GM23338 (cell line): ENCODE results near the gene PPFIBP1. TPM values are rescaled to one million over a fixed set of nuclear protein-coding genes. Genes with fewer than 3 reads are reported as not detected.

Source experiments
- ATAC-seq: fragments of 200-7000 bp; cut with Tn5 transposase; 3 replicates; pipeline ENCODE4 v1.9.1; 2020
- DNase-seq: peaks from one replicate; pipeline ENCODE4 v3.0.0-alpha.2; 2015; ENCODE audit warnings: low spot score
- H2AFZ ChIP-seq: fragments of 200-600 bp; sonication (generic); 2 replicates; pipeline ENCODE4 v1.8.0; 2016; ENCODE audit warnings: antibody characterized with exemption, mild to moderate bottlenecking, moderate library complexity
- H3F3A ChIP-seq: fragments of 200-600 bp; sonication (generic); replicated peaks from 2 replicates; pipeline ENCODE4 v1.8.0; 2017; ENCODE audit warnings: antibody characterized with exemption, mixed run types, low read depth
- H3K27ac ChIP-seq: fragments of 200-600 bp; sonication (generic); 2 replicates; pipeline ENCODE4 v1.6.1; 2016; ENCODE audit warnings: low read depth
- H3K27me3 ChIP-seq: fragments of 200-600 bp; sonication (generic); 2 replicates; pipeline ENCODE4 v1.8.0; 2016; ENCODE audit warnings: mild to moderate bottlenecking, mixed run types, moderate library complexity; ENCODE audit not compliant: insufficient read depth
- H3K36me3 ChIP-seq: fragments of 200-600 bp; sonication (generic); 2 replicates; pipeline ENCODE4 v1.8.0; 2016; ENCODE audit warnings: mild to moderate bottlenecking; ENCODE audit not compliant: insufficient read depth
- H3K4me1 ChIP-seq: fragments of 200-600 bp; sonication (generic); 2 replicates; pipeline ENCODE4 v1.8.0; 2016; ENCODE audit warnings: mild to moderate bottlenecking, moderate library complexity; ENCODE audit not compliant: insufficient read depth
- H3K4me2 ChIP-seq: fragments of 200-600 bp; sonication (generic); 2 replicates; pipeline ENCODE4 v1.7.1; 2017; ENCODE audit warnings: mixed run types
- H3K4me3 ChIP-seq: fragments of 200-600 bp; sonication (generic); 2 replicates; pipeline ENCODE4 v1.6.1; 2016; ENCODE audit warnings: mixed run types
- H3K79me2 ChIP-seq: fragments of 200-600 bp; sonication (generic); replicated peaks from 2 replicates; pipeline ENCODE4 v1.8.0; 2017; ENCODE audit warnings: mild to moderate bottlenecking; ENCODE audit not compliant: insufficient read depth
- H3K9me2 ChIP-seq: fragments of 200-600 bp; sonication (generic); 2 replicates; pipeline ENCODE4 v1.8.0; 2017; ENCODE audit not compliant: insufficient read depth
- H4K20me1 ChIP-seq: fragments of 200-600 bp; sonication (generic); replicated peaks from 2 replicates; pipeline ENCODE4 v1.8.0; 2017; ENCODE audit warnings: mild to moderate bottlenecking; ENCODE audit not compliant: insufficient read depth
- H3K27ac Mint-ChIP-seq: 2 replicates; pipeline ENCODE4 v1.8.0; 2020; ENCODE audit warnings: inconsistent platforms, mild to moderate bottlenecking, moderate library complexity, mixed read lengths
- H3K27me3 Mint-ChIP-seq: 3 replicates; pipeline ENCODE4 v1.8.0; 2022; ENCODE audit warnings: low read depth, mild to moderate bottlenecking, moderate library complexity, mixed read lengths, inconsistent platforms; ENCODE audit not compliant: insufficient read depth, poor library complexity
- H3K36me3 Mint-ChIP-seq: 3 replicates; pipeline ENCODE4 v1.8.0; 2021; ENCODE audit warnings: low read depth, mild to moderate bottlenecking, inconsistent platforms, moderate library complexity, mixed read lengths
- H3K4me1 Mint-ChIP-seq: 3 replicates; pipeline ENCODE4 v1.8.0; 2020; ENCODE audit warnings: mild to moderate bottlenecking, inconsistent platforms, mixed read lengths
- H3K4me3 Mint-ChIP-seq: 3 replicates; pipeline ENCODE4 v1.8.0; 2021; ENCODE audit warnings: moderate library complexity, mild to moderate bottlenecking, inconsistent platforms, mixed read lengths
- H3K9me3 Mint-ChIP-seq: 3 replicates; pipeline ENCODE4 v1.8.0; 2020; ENCODE audit warnings: moderate library complexity, mild to moderate bottlenecking, inconsistent platforms, mixed read lengths
- CREB1 ChIP-seq: fragments of 250-450 bp; sonication (Bioruptor Pico); IDR thresholded peaks from 2 replicates; pipeline ENCODE4 v1.5.0; 2020; ENCODE audit warnings: low read depth, mild to moderate bottlenecking, moderate library complexity
- CTCF ChIP-seq, 2 experiments: fragments of 200-600 bp in 1 of 2; sonication (generic) in 1 of 2; conservative IDR thresholded peaks; 2 replicates each; pipeline versions ENCODE4 v1.5.1 to v1.6.1; 2016 to 2017; ENCODE audit warnings: antibody characterized with exemption in 2 of 2, low read depth in 2 of 2, mild to moderate bottlenecking in 2 of 2, moderate library complexity in 1 of 2
- EZH2 ChIP-seq: fragments of 200-600 bp; sonication (generic); IDR thresholded peaks from one replicate; pipeline ENCODE4 v1.8.0; 2017; ENCODE audit warnings: antibody characterized with exemption, mild to moderate bottlenecking, low read depth; ENCODE audit not compliant: unreplicated experiment
- EZH2phosphoT487 ChIP-seq: fragments of 200-600 bp; sonication (generic); IDR thresholded peaks from one replicate; pipeline ENCODE4 v1.8.1; 2018; ENCODE audit warnings: antibody characterized with exemption; ENCODE audit not compliant: unreplicated experiment
- JUNB ChIP-seq: IDR thresholded peaks from one replicate; pipeline ENCODE4 v1.6.1; 2016; ENCODE audit warnings: antibody characterized with exemption; ENCODE audit not compliant: unreplicated experiment
- NANOG ChIP-seq: IDR thresholded peaks from 2 replicates; pipeline ENCODE4 v1.6.1; 2016; ENCODE audit warnings: antibody characterized with exemption, borderline replicate concordance
- POLR2AphosphoS5 ChIP-seq: IDR thresholded peaks from 2 replicates; pipeline ENCODE4 v1.6.1; 2016; ENCODE audit warnings: antibody characterized with exemption, low read depth
- REST ChIP-seq: IDR thresholded peaks from one replicate; pipeline ENCODE4 v1.6.1; 2018; ENCODE audit warnings: antibody characterized with exemption; ENCODE audit not compliant: unreplicated experiment
- STAT1 ChIP-seq: IDR thresholded peaks from one replicate; pipeline ENCODE4 v1.6.1; 2016; ENCODE audit warnings: antibody characterized with exemption; ENCODE audit not compliant: unreplicated experiment
- ZNF114 ChIP-seq: fragments of 250-450 bp; sonication (Bioruptor Pico); IDR thresholded peaks from 2 replicates; pipeline ENCODE4 v1.5.0; 2020; ENCODE audit warnings: mild to moderate bottlenecking, moderate library complexity
- ZNF331 ChIP-seq: fragments of 250-450 bp; sonication (Bioruptor Pico); IDR thresholded peaks from 2 replicates; pipeline ENCODE4 v1.5.0; 2020; ENCODE audit warnings: low read depth, mild to moderate bottlenecking, moderate library complexity
- ZNF462 ChIP-seq: fragments of 250-450 bp; sonication (Bioruptor Pico); IDR thresholded peaks from 2 replicates; pipeline ENCODE4 v1.5.0; 2020; ENCODE audit warnings: mild to moderate bottlenecking, moderate library complexity
- polyA plus RNA-seq: library from polyadenylated mRNA; unstranded; fragments of >200 nt; fragmentation: Nextera tagmentation; extraction: Ambion mirVana; gene quantifications from 2 replicates; pipeline ENCODE4 v1.2.1, GENCODE V29; 2016
- total RNA-seq: library from RNA; depleted of rRNA; stranded (reverse); fragments of >200 nt; shearing (Covaris generic); gene quantifications from 2 replicates; pipeline ENCODE4 v1.2.3, GENCODE V29; 2014
- TF ChIP-seq, protein P1 (sequence below): IDR thresholded peaks from 2 replicates; pipeline ENCODE4 v1.6.1; 2016; ENCODE audit warnings: antibody characterized with exemption

The PPFIBP1 gene
- total and polyA plus RNA-seq, 2 experiments from 2014 or later, result 33.2 to 41.9 TPM

- Mint-ChIP-seq H3K36me3 (peaks cover 2% of the 10 kb centered on the region; the same call in 1 of the 3 replicates), H3K27me3 (no peaks in the 10 kb centered on the region), H3K27ac (no peak overlapping the region), H3K4me3 (no peak overlapping the region), H3K9me3 (no peaks in the 10 kb centered on the region), H3K4me1 (peaks cover 36% of the 10 kb centered on the region)
- Histone ChIP-seq H3K4me1 (peaks cover 11% of the 10 kb centered on the region), H3K27me3 (no peaks in the 10 kb centered on the region), H3K4me3 (no peak overlapping the region), H3K36me3 (no peaks in the 10 kb centered on the region), H3K9me2 (no peaks in the 10 kb centered on the region), H4K20me1 (peaks cover 9% of the 10 kb centered on the region; the same call in 1 of the 2 replicates), H3K4me2 (0 out of 2 replicates have a peak overlapping the region, but pooled peaks have one; percentile 30), H3K27ac (no peak overlapping the region), H3K79me2 (peaks cover 48% of the 10 kb centered on the region), H3F3A (no peaks in the 10 kb centered on the region), H2AFZ (no peak overlapping the region)
- no peak for TF ChIP-seq ZNF331 (CRISPR knock-in tag)
- TF ChIP-seq ZNF462 (CRISPR knock-in tag), result no peak
- TF ChIP-seq REST, result no peak
- TF ChIP-seq ZNF114, result no peak
- no peak for TF ChIP-seq EZH2
- TF ChIP-seq CREB1 (CRISPR knock-in tag), result no peak
- TF ChIP-seq POLR2AphosphoS5, result no peak
- no peak for TF ChIP-seq NANOG
- no peak for TF ChIP-seq JUNB
- TF ChIP-seq STAT1, result no peak
- no peak for TF ChIP-seq EZH2phosphoT487
- TF ChIP-seq, protein P1, sequence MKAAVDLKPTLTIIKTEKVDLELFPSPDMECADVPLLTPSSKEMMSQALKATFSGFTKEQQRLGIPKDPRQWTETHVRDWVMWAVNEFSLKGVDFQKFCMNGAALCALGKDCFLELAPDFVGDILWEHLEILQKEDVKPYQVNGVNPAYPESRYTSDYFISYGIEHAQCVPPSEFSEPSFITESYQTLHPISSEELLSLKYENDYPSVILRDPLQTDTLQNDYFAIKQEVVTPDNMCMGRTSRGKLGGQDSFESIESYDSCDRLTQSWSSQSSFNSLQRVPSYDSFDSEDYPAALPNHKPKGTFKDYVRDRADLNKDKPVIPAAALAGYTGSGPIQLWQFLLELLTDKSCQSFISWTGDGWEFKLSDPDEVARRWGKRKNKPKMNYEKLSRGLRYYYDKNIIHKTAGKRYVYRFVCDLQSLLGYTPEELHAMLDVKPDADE, result no peak
- TF ChIP-seq CTCF (conservative IDR thresholded peaks at IDR 0.05; ENCODE audit: low read depth in 2 of 2), result no peak
- DNase-seq (no peak), ATAC-seq (no peak)
These were observed 36.1 kb downstream of the PPFIBP1 start for GRCh38 chr12:27560126-27560525.
